Upper lobe of left lung (tissue), 4 donors: ENCODE data around the gene CLEC4A.
"Not testable (repeated sequence)": the region's sequence is repeated elsewhere in the genome, so short reads cannot be mapped to it uniquely, and the experiment has no call there.

Experiments used
- POLR2A ChIP-seq, 4 donors: fragments of 450-650 bp; IDR thresholded peaks; one replicate each; pipeline ENCODE4 v1.5.1; 2016 to 2017; ENCODE audit warnings: antibody characterized with exemption in 4 of 4, mild to moderate bottlenecking in 2 of 4
- TF ChIP-seq, protein P1 (sequence below), 6 experiments: fragments of 450-650 bp in 4 of 6; fragments of 200-600 bp in 2 of 6; sonication (generic) in 2 of 6; IDR thresholded peaks; one replicate each; pipeline ENCODE4 v1.5.1; 2016 to 2019; ENCODE audit warnings: antibody characterized with exemption in 6 of 6

- TF ChIP-seq, protein P1, sequence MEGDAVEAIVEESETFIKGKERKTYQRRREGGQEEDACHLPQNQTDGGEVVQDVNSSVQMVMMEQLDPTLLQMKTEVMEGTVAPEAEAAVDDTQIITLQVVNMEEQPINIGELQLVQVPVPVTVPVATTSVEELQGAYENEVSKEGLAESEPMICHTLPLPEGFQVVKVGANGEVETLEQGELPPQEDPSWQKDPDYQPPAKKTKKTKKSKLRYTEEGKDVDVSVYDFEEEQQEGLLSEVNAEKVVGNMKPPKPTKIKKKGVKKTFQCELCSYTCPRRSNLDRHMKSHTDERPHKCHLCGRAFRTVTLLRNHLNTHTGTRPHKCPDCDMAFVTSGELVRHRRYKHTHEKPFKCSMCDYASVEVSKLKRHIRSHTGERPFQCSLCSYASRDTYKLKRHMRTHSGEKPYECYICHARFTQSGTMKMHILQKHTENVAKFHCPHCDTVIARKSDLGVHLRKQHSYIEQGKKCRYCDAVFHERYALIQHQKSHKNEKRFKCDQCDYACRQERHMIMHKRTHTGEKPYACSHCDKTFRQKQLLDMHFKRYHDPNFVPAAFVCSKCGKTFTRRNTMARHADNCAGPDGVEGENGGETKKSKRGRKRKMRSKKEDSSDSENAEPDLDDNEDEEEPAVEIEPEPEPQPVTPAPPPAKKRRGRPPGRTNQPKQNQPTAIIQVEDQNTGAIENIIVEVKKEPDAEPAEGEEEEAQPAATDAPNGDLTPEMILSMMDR (IDR thresholded peaks at IDR 0.05): not testable (repeated sequence)
- not testable (repeated sequence) for TF ChIP-seq POLR2A (IDR thresholded peaks at IDR 0.05)
Measured at GRCh38 chr12:8184206-8184605, 60.8 kb downstream of the CLEC4A start.
